Breast epithelium (tissue), 4 donors: Measurements from ENCODE around the gene NEURL1B. TPM values are rescaled to one million over a fixed set of nuclear protein-coding genes. Genes with fewer than 3 reads are reported as not detected.

ENCODE experiments used
- DNase-seq, 2 donors: peaks; one replicate each; pipeline ENCODE4 v3.0.0-alpha.2; 2019; ENCODE audit warnings: low spot score in 2 of 2
- H3K27ac ChIP-seq, 2 donors: fragments of 200-600 bp; sonication (generic) in 1 of 2; one replicate each; pipeline ENCODE4 v1.5.1; 2016 to 2019; ENCODE audit warnings: mild to moderate bottlenecking in 1 of 2
- H3K27me3 ChIP-seq, 2 donors: fragments of 200-600 bp; sonication (generic) in 1 of 2; one replicate each; pipeline versions ENCODE4 v1.5.1 to v1.6.0; 2017 to 2019; ENCODE audit warnings: control low read depth in 1 of 2, mild to moderate bottlenecking in 1 of 2
- H3K36me3 ChIP-seq: fragments of 200-600 bp; one replicate; pipeline ENCODE4 v1.5.1; 2019
- H3K4me1 ChIP-seq, 2 donors: fragments of 200-600 bp; sonication (generic); one replicate each; pipeline ENCODE4 v1.5.1; 2016 to 2019; ENCODE audit warnings: control low read depth in 1 of 2
- H3K4me3 ChIP-seq, 3 donors: fragments of 200-600 bp; sonication (generic); 1 replicate in 2 of 3; 2 replicates in 1 of 3; pipeline ENCODE4 v1.5.1; 2016 to 2019; ENCODE audit warnings: mild to moderate bottlenecking in 3 of 3, moderate library complexity in 2 of 3
- H3K9me3 ChIP-seq, 2 donors: fragments of 200-600 bp; sonication (generic) in 1 of 2; one replicate each; pipeline ENCODE4 v1.5.1; 2016 to 2019; ENCODE audit warnings: control low read depth in 1 of 2
- CTCF ChIP-seq, 3 donors: fragments of 450-650 bp; IDR thresholded peaks; one replicate each; pipeline ENCODE4 v1.5.1; 2016 to 2017; ENCODE audit warnings: antibody characterized with exemption in 3 of 3, mild to moderate bottlenecking in 3 of 3, moderate library complexity in 3 of 3
- POLR2A ChIP-seq: fragments of 450-650 bp; IDR thresholded peaks from one replicate; pipeline ENCODE4 v1.6.1; 2016; ENCODE audit warnings: antibody characterized with exemption, mild to moderate bottlenecking, moderate library complexity
- POLR2AphosphoS5 ChIP-seq, 3 donors: sonication (generic); formaldehyde crosslinking; IDR thresholded peaks; one replicate each; pipeline ENCODE4 v1.6.1; 2017; ENCODE audit warnings: antibody characterized with exemption in 3 of 3
- intact Hi-C: fragments of 100-400 bp; cut with DNase I; formaldehyde crosslinking; loops from one replicate; pipeline ENCODE4 v1.15.1; 2023; ENCODE audit warnings: low total_unique reads
- total RNA-seq, 3 donors: library from RNA; depleted of rRNA; stranded (reverse); fragments of >200 nt; gene quantifications; one replicate each; pipeline ENCODE4 v1.1.0, GENCODE V29; 2016

The NEURL1B gene
- total RNA-seq, 3 donors from 2014 or later, result 6.3 to 17.0 (median 9.9) TPM

- Histone ChIP-seq H3K9me3 (no peaks in the 10 kb centered on the region), H3K27me3 (no peaks in the 10 kb centered on the region), H3K4me1 (peaks cover 6 to 7% of the 10 kb centered on the region in 2 donors), H3K4me3 (no peak overlapping the region), H3K27ac (no peak overlapping the region), H3K36me3 (no peaks in the 10 kb centered on the region)
- TF ChIP-seq POLR2AphosphoS5 (IDR thresholded peaks at IDR 0.05) (no peak), CTCF (IDR thresholded peaks at IDR 0.05) (no peak), POLR2A (no peak)
- intact Hi-C loops, result no loop called here
- DNase-seq, result no peak
Measured at GRCh38 chr5:172685091-172685490, 44.0 kb downstream of the NEURL1B start.

- Histone ChIP-seq H3K27me3 (no peaks in the 10 kb centered on the region), H3K9me3 (no peaks in the 10 kb centered on the region), H3K36me3 (no peaks in the 10 kb centered on the region), H3K27ac (peak overlapping the region in 1 of 2 donors; percentile 10), H3K4me1 (peaks cover 6 to 7% of the 10 kb centered on the region in 2 donors), H3K4me3 (no peak overlapping the region)
- TF ChIP-seq CTCF (IDR thresholded peaks at IDR 0.05) (no peak), POLR2AphosphoS5 (IDR thresholded peaks at IDR 0.05) (no peak), POLR2A (no peak)
- intact Hi-C loops, result no loop called here
- no peak for DNase-seq
Measured at GRCh38 chr5:172686111-172686510, 45.0 kb downstream of the NEURL1B start.

GRCh38 chr5:172686539-172687390 is 45.7 kb downstream of the NEURL1B start:
- no peaks in the 10 kb centered on the region for H3K9me3 ChIP-seq
- H3K27me3 ChIP-seq, result no peaks in the 10 kb centered on the region
- no peak for TF ChIP-seq POLR2AphosphoS5 (IDR thresholded peaks at IDR 0.05)
- TF ChIP-seq CTCF (IDR thresholded peaks at IDR 0.05), result no peak
- no peak for TF ChIP-seq POLR2A
- H3K4me3 ChIP-seq, result no peak overlapping the region
- intact Hi-C loops, result no loop called here
- H3K4me1 ChIP-seq, result peaks cover 6 to 7% of the 10 kb centered on the region in 2 donors
- H3K27ac ChIP-seq, result peak overlapping the region in 1 of 2 donors; percentile 80
- no peak for DNase-seq
- H3K36me3 ChIP-seq, result no peaks in the 10 kb centered on the region

- H3K27me3 ChIP-seq, result no peaks in the 10 kb centered on the region
- no peaks in the 10 kb centered on the region for H3K9me3 ChIP-seq
- no peak overlapping the region for H3K4me3 ChIP-seq
- no peak for DNase-seq
- intact Hi-C loops, result no loop called here
- TF ChIP-seq POLR2AphosphoS5 (IDR thresholded peaks at IDR 0.05), result no peak
- TF ChIP-seq CTCF (IDR thresholded peaks at IDR 0.05), result no peak
- TF ChIP-seq POLR2A, result no peak
- peak overlapping the region; percentile 80 to 87 for H3K27ac ChIP-seq
- H3K4me1 ChIP-seq, result peaks cover 6 to 7% of the 10 kb centered on the region in 2 donors
- no peaks in the 10 kb centered on the region for H3K36me3 ChIP-seq
Measured at GRCh38 chr5:172687940-172688339, 46.9 kb downstream of the NEURL1B start.
